T-cell (primary cell): ENCODE results near the gene COL4A1. TPM values are rescaled to one million over a fixed set of nuclear protein-coding genes. Genes with fewer than 3 reads are reported as not detected.

ENCODE experiments used
- ATAC-seq, 4 experiments: fragments of 200-7000 bp in 3 of 4; fragments of 150-1000 bp in 1 of 4; cut with Tn5 transposase; replicated peaks in 1 of 4; 1 replicate in 3 of 4; 2 replicates in 1 of 4; pipeline ENCODE4 v1.10.0; 2021; ENCODE audit warnings: moderate library complexity in 3 of 4, mild to moderate bottlenecking in 2 of 4, moderate number of reproducible peaks in 1 of 4
- CTCF ChIA-PET, 2 donors: fragments of 300-600 bp; sonication (Branson Sonifier 250); formaldehyde crosslinking; loops; one replicate each; lab custom pipeline; 2022; ENCODE audit warnings: antibody characterized with exemption in 2 of 2; lab: Charles Lee
- POLR2A ChIA-PET, 2 donors: fragments of 300-600 bp; sonication (Branson Sonifier 250); formaldehyde crosslinking; loops; one replicate each; lab custom pipeline; 2022; ENCODE audit warnings: antibody characterized with exemption in 2 of 2; lab: Charles Lee
- DNase-seq, 35 experiments: peaks; one replicate each; pipeline versions ENCODE4 v3.0.0 to v3.0.0-alpha.2; 2013 to 2023
- H3K27ac ChIP-seq: one replicate; pipeline ENCODE4 v1.5.1; 2013; ENCODE audit warnings: low read length
- H3K27me3 ChIP-seq, 2 experiments: replicated peaks in 1 of 2; 1 replicate in 1 of 2; 2 replicates in 1 of 2; pipeline versions ENCODE4 v1.6.1 to v1.7.0; 2013; ENCODE audit warnings: low read length in 1 of 2, mixed read lengths in 1 of 2; ENCODE audit not compliant: control insufficient read depth in 2 of 2, insufficient read depth in 2 of 2; ENCODE audit errors: extremely low read depth in 1 of 2
- H3K36me3 ChIP-seq, 2 donors: 1 replicate in 1 of 2; 2 replicates in 1 of 2; pipeline versions ENCODE4 v1.6.1 to v1.7.0; 2013; ENCODE audit warnings: low read length in 1 of 2; ENCODE audit not compliant: control insufficient read depth in 2 of 2, insufficient read depth in 1 of 2; ENCODE audit errors: extremely low read depth in 1 of 2
- H3K4me1 ChIP-seq, 2 experiments: 1 replicate in 1 of 2; 2 replicates in 1 of 2; pipeline versions ENCODE4 v1.6.1 to v1.7.0; 2013; ENCODE audit warnings: low read length in 2 of 2, mixed read lengths in 1 of 2; ENCODE audit not compliant: insufficient read depth in 2 of 2, control insufficient read depth in 1 of 2; ENCODE audit errors: extremely low read depth in 1 of 2
- H3K4me3 ChIP-seq, 2 donors: 1 replicate in 1 of 2; 2 replicates in 1 of 2; pipeline versions ENCODE4 v1.5.1 to v1.7.0; 2013; ENCODE audit warnings: mild to moderate bottlenecking in 2 of 2, low read length in 1 of 2, moderate library complexity in 1 of 2; ENCODE audit not compliant: control insufficient read depth in 1 of 2; ENCODE audit errors: extremely low read depth in 1 of 2
- H3K9me3 ChIP-seq: 2 replicates; pipeline ENCODE4 v1.7.0; 2013
- H3K27ac Mint-ChIP-seq, 2 donors: one replicate each; pipeline ENCODE4 v1.8.0; 2020 to 2021; ENCODE audit warnings: mild to moderate bottlenecking in 2 of 2, mixed read lengths in 2 of 2
- H3K27me3 Mint-ChIP-seq, 2 donors: one replicate each; pipeline ENCODE4 v1.8.0; 2021 to 2022; ENCODE audit warnings: mixed read lengths in 2 of 2
- H3K36me3 Mint-ChIP-seq: one replicate; pipeline ENCODE4 v1.8.0; 2021; ENCODE audit warnings: mixed read lengths
- H3K4me1 Mint-ChIP-seq, 3 donors: one replicate each; pipeline ENCODE4 v1.8.0; 2020 to 2022; ENCODE audit warnings: mixed read lengths in 3 of 3, mild to moderate bottlenecking in 1 of 3
- H3K4me3 Mint-ChIP-seq, 3 donors: one replicate each; pipeline ENCODE4 v1.8.0; 2020 to 2022; ENCODE audit warnings: mild to moderate bottlenecking in 3 of 3, mixed read lengths in 3 of 3, moderate library complexity in 3 of 3
- H3K9me3 Mint-ChIP-seq, 3 donors: one replicate each; pipeline ENCODE4 v1.8.0; 2020 to 2022; ENCODE audit warnings: mixed read lengths in 3 of 3
- WGBS: methylation state at CpG from one replicate; pipeline ENCODE4 v1.1.5; 2013; ENCODE audit warnings: missing lambda C conversion rate; ENCODE audit not compliant: insufficient coverage; 5-methylcytosine and 5-hydroxymethylcytosine counted together
- total RNA-seq, 35 experiments: library from RNA in 6 of 35; stranded (reverse) in 6 of 35; fragments of 120-200 nt in 1 of 35; gene quantifications; one replicate each; pipeline versions ENCODE4 v1.2.1 to v1.2.4 and lab custom pipeline; 2013 to 2026

COL4A1 gene
- total RNA-seq, 5 donors from 2014 or later (not counting 1 experiment from before 2014, with no cell fraction given), result 0.49 to 1.3 (median 0.85) TPM; not detected in 2

GRCh38 chr13:110303644-110304043 is 3.3 kb downstream of the COL4A1 start:
- Histone ChIP-seq H3K36me3 (no peaks in the 10 kb centered on the region), H3K27ac (no peak overlapping the region), H3K4me1 (peaks cover 0 to 1% of the 10 kb centered on the region in 2 experiments), H3K9me3 (no peaks in the 10 kb centered on the region), H3K4me3 (no peak overlapping the region), H3K27me3 (peaks cover 24 to 42% of the 10 kb centered on the region in 2 experiments)
- DNase-seq (no peak), ATAC-seq (no peak)
- Mint-ChIP-seq H3K27me3 (peaks cover 53 to 55% of the 10 kb centered on the region in 2 donors), H3K4me1 (peaks cover 5 to 10% (median 5%) of the 10 kb centered on the region in 3 donors), H3K9me3 (no peaks in the 10 kb centered on the region), H3K4me3 (no peak overlapping the region), H3K36me3 (no peaks in the 10 kb centered on the region), H3K27ac (no peak overlapping the region)
- POLR2A ChIA-PET, result no interaction called here
- WGBS, result 80% methylated on average over 4 of the region's 7 CpGs
- CTCF ChIA-PET, result no interaction called here

GRCh38 chr13:110302997-110303396 is 4.0 kb downstream of the COL4A1 start:
- Mint-ChIP-seq H3K27me3 (peaks cover 50 to 54% of the 10 kb centered on the region in 2 donors), H3K4me3 (no peak overlapping the region), H3K4me1 (peaks cover 0 to 5% (median 4%) of the 10 kb centered on the region in 3 donors), H3K36me3 (no peaks in the 10 kb centered on the region), H3K9me3 (no peaks in the 10 kb centered on the region), H3K27ac (no peak overlapping the region)
- Histone ChIP-seq H3K36me3 (no peaks in the 10 kb centered on the region), H3K4me1 (peaks cover 0 to 3% of the 10 kb centered on the region in 2 experiments), H3K27ac (no peak overlapping the region), H3K9me3 (no peaks in the 10 kb centered on the region), H3K27me3 (peaks cover 22 to 39% of the 10 kb centered on the region in 2 experiments), H3K4me3 (no peak overlapping the region)
- no peak for DNase-seq
- WGBS, result 71% methylated on average over 2 of the region's 2 CpGs
- ATAC-seq, result no peak
- CTCF ChIA-PET, result no interaction called here
- POLR2A ChIA-PET, result no interaction called here

- CTCF ChIA-PET, result interaction anchor here in 1 of 2 donors (0.6 kb wide), 1 partner anchor 710 kb away, joined by 3 read pairs; no protein-coding TSS in a partner anchor
- no peak for ATAC-seq
Observed at GRCh38 chr13:110301606-110302553, 5.1 kb downstream of the COL4A1 start.

GRCh38 chr13:110301083-110301482 is 5.9 kb downstream of the COL4A1 start:
- POLR2A ChIA-PET, result no interaction called here

More at GRCh38 chr13:110301606-110302553, 5.1 kb downstream of the COL4A1 start:
- Histone ChIP-seq H3K27me3 (peaks cover 24 to 36% of the 10 kb centered on the region in 2 experiments), H3K9me3 (no peaks in the 10 kb centered on the region), H3K4me1 (peaks cover 0 to 3% of the 10 kb centered on the region in 2 experiments), H3K4me3 (no peak overlapping the region), H3K27ac (no peak overlapping the region), H3K36me3 (no peaks in the 10 kb centered on the region)
- POLR2A ChIA-PET, result no interaction called here
- Mint-ChIP-seq H3K4me1 (peaks cover 0 to 5% (median 3%) of the 10 kb centered on the region in 3 donors), H3K4me3 (no peak overlapping the region), H3K27ac (no peak overlapping the region), H3K9me3 (no peaks in the 10 kb centered on the region), H3K27me3 (peaks cover 56 to 57% of the 10 kb centered on the region in 2 donors), H3K36me3 (no peaks in the 10 kb centered on the region)
- 71% methylated on average over 17 of the region's 21 CpGs for WGBS
- no peak for DNase-seq

GRCh38 chr13:110300090-110300815 is 6.7 kb downstream of the COL4A1 start:
- no peaks in the 10 kb centered on the region for H3K9me3 ChIP-seq
- peaks cover 24 to 32% of the 10 kb centered on the region in 2 experiments for H3K27me3 ChIP-seq
- WGBS, result 71% methylated on average over 1 of the region's 3 CpGs
- no peaks in the 10 kb centered on the region for H3K4me1 Mint-ChIP-seq
- POLR2A ChIA-PET, result interaction anchor here in 1 of 2 donors (0.6 kb wide), 1 partner anchor 72 kb away, joined by 3 read pairs; no protein-coding TSS in a partner anchor
- CTCF ChIA-PET, result no interaction called here
- no peaks in the 10 kb centered on the region for H3K36me3 ChIP-seq
- H3K27ac ChIP-seq, result no peak overlapping the region
- H3K9me3 Mint-ChIP-seq, result no peaks in the 10 kb centered on the region
- H3K4me1 ChIP-seq, result peaks cover 0 to 3% of the 10 kb centered on the region in 2 experiments
- ATAC-seq (no peak), DNase-seq (no peak)
- H3K4me3 ChIP-seq, result no peak overlapping the region
- H3K27me3 Mint-ChIP-seq, result peaks cover 48 to 58% of the 10 kb centered on the region in 2 donors
- no peak overlapping the region for H3K4me3 Mint-ChIP-seq
- no peak overlapping the region for H3K27ac Mint-ChIP-seq
- no peaks in the 10 kb centered on the region for H3K36me3 Mint-ChIP-seq

More at GRCh38 chr13:110301083-110301482, 5.9 kb downstream of the COL4A1 start:
- Mint-ChIP-seq H3K4me3 (no peak overlapping the region), H3K9me3 (no peaks in the 10 kb centered on the region), H3K36me3 (no peaks in the 10 kb centered on the region), H3K27ac (no peak overlapping the region), H3K4me1 (peaks cover 0 to 5% (median 3%) of the 10 kb centered on the region in 3 donors), H3K27me3 (peaks cover 56 to 64% of the 10 kb centered on the region in 2 donors)
- DNase-seq (no peak), ATAC-seq (no peak)
- Histone ChIP-seq H3K4me3 (no peak overlapping the region), H3K27me3 (peaks cover 24 to 32% of the 10 kb centered on the region in 2 experiments), H3K36me3 (no peaks in the 10 kb centered on the region), H3K9me3 (no peaks in the 10 kb centered on the region), H3K4me1 (peaks cover 0 to 3% of the 10 kb centered on the region in 2 experiments), H3K27ac (no peak overlapping the region)
- WGBS, result 50% methylated on average over 1 of the region's 5 CpGs
- CTCF ChIA-PET, result no interaction called here

- ATAC-seq, result no peak
- peaks cover 40 to 53% of the 10 kb centered on the region in 2 donors for H3K27me3 Mint-ChIP-seq
- Histone ChIP-seq H3K4me1 (peaks cover 0 to 3% of the 10 kb centered on the region in 2 experiments), H3K27ac (no peak overlapping the region), H3K36me3 (no peaks in the 10 kb centered on the region), H3K4me3 (no peak overlapping the region), H3K9me3 (no peaks in the 10 kb centered on the region), H3K27me3 (peaks cover 22 to 32% of the 10 kb centered on the region in 2 experiments)
- CTCF ChIA-PET, result no interaction called here
- H3K27ac Mint-ChIP-seq, result no peak overlapping the region
- POLR2A ChIA-PET, result no interaction called here
- no peaks in the 10 kb centered on the region for H3K4me1 Mint-ChIP-seq
- 42% methylated on average over 2 of the region's 10 CpGs for WGBS
- no peaks in the 10 kb centered on the region for H3K9me3 Mint-ChIP-seq
- no peak for DNase-seq
- H3K4me3 Mint-ChIP-seq, result no peak overlapping the region
- H3K36me3 Mint-ChIP-seq, result no peaks in the 10 kb centered on the region
Observed at GRCh38 chr13:110299283-110299840, 7.6 kb downstream of the COL4A1 start.
